K562 (cell line): ENCODE data around the gene KIR2DL3.

Source experiments
- BRD4 ChIP-seq: fragments of 200-600 bp; sonication (generic); IDR thresholded peaks from 2 replicates; pipeline ENCODE4 v1.6.1; 2017; ENCODE audit warnings: inconsistent platforms
- GTF2A2 ChIP-seq: IDR thresholded peaks from 2 replicates; pipeline ENCODE4 v1.6.1; 2016; ENCODE audit warnings: mild to moderate bottlenecking, missing genetic modification characterization, missing compliant biosample characterization
- MTF1 ChIP-seq: fragments of 250-450 bp; sonication (Bioruptor Pico); IDR thresholded peaks from 2 replicates; pipeline ENCODE4 v1.9.0; 2021; ENCODE audit warnings: moderate library complexity, mild to moderate bottlenecking, inconsistent platforms, borderline replicate concordance
- ZNF445 ChIP-seq: fragments of 250-450 bp; sonication (Bioruptor Pico); IDR thresholded peaks from 2 replicates; pipeline ENCODE4 v1.4.0; 2020; ENCODE audit warnings: low read depth, mild to moderate bottlenecking, moderate library complexity
- TF ChIP-seq, protein P1 (sequence below): sonication (generic); formaldehyde crosslinking; IDR thresholded peaks from 2 replicates; pipeline ENCODE4 v1.8.1; 2022; ENCODE audit warnings: missing genetic modification reagents
- TF ChIP-seq, protein P2 (sequence below): IDR thresholded peaks from 3 replicates; pipeline ENCODE4 v1.6.1; 2011; ENCODE audit warnings: borderline replicate concordance, mild to moderate bottlenecking, moderate library complexity; ENCODE audit not compliant: insufficient read length; ENCODE audit errors: extremely low read depth
- TF ChIP-seq, protein P3 (sequence below), 2 experiments: fragments of 450-650 bp; formaldehyde crosslinking in 1 of 2; IDR thresholded peaks; 2 replicates each; pipeline versions ENCODE4 v1.4.0 to v1.6.1; 2014 to 2020; ENCODE audit warnings: mild to moderate bottlenecking in 2 of 2, borderline replicate concordance in 1 of 2, low read depth in 1 of 2
- TF ChIP-seq, protein P4 (sequence below): sonication (generic); formaldehyde crosslinking; IDR thresholded peaks from 2 replicates; pipeline ENCODE4 v1.9.0; 2022; ENCODE audit warnings: mild to moderate bottlenecking, missing genetic modification reagents

DNA sequence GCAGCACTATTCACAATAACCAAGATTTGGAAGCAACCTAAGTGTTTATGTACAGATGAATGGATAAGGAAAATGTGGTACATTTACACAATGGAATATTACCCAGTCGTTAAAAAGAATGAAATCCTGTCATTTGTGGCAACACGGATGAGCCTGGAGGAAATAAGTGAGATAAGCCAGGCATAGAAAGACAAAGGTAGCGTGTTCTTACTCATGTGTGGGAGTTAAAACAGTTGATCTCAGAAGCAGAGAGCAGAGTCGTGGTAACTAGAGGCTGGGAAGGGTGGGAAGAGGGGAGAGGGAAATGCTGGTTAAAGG lies 46.1 kb upstream of the KIR2DL3 start:
- TF ChIP-seq GTF2A2 (no peak), ZNF445 (CRISPR knock-in tag) (no peak), BRD4 (no peak), MTF1 (CRISPR knock-in tag) (no peak)
- TF ChIP-seq, protein P1, sequence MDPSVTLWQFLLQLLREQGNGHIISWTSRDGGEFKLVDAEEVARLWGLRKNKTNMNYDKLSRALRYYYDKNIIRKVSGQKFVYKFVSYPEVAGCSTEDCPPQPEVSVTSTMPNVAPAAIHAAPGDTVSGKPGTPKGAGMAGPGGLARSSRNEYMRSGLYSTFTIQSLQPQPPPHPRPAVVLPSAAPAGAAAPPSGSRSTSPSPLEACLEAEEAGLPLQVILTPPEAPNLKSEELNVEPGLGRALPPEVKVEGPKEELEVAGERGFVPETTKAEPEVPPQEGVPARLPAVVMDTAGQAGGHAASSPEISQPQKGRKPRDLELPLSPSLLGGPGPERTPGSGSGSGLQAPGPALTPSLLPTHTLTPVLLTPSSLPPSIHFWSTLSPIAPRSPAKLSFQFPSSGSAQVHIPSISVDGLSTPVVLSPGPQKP (CRISPR knock-in tag), result no peak
- TF ChIP-seq, protein P2, sequence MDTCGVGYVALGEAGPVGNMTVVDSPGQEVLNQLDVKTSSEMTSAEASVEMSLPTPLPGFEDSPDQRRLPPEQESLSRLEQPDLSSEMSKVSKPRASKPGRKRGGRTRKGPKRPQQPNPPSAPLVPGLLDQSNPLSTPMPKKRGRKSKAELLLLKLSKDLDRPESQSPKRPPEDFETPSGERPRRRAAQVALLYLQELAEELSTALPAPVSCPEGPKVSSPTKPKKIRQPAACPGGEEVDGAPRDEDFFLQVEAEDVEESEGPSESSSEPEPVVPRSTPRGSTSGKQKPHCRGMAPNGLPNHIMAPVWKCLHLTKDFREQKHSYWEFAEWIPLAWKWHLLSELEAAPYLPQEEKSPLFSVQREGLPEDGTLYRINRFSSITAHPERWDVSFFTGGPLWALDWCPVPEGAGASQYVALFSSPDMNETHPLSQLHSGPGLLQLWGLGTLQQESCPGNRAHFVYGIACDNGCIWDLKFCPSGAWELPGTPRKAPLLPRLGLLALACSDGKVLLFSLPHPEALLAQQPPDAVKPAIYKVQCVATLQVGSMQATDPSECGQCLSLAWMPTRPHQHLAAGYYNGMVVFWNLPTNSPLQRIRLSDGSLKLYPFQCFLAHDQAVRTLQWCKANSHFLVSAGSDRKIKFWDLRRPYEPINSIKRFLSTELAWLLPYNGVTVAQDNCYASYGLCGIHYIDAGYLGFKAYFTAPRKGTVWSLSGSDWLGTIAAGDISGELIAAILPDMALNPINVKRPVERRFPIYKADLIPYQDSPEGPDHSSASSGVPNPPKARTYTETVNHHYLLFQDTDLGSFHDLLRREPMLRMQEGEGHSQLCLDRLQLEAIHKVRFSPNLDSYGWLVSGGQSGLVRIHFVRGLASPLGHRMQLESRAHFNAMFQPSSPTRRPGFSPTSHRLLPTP, result no peak
- TF ChIP-seq, protein P3, sequence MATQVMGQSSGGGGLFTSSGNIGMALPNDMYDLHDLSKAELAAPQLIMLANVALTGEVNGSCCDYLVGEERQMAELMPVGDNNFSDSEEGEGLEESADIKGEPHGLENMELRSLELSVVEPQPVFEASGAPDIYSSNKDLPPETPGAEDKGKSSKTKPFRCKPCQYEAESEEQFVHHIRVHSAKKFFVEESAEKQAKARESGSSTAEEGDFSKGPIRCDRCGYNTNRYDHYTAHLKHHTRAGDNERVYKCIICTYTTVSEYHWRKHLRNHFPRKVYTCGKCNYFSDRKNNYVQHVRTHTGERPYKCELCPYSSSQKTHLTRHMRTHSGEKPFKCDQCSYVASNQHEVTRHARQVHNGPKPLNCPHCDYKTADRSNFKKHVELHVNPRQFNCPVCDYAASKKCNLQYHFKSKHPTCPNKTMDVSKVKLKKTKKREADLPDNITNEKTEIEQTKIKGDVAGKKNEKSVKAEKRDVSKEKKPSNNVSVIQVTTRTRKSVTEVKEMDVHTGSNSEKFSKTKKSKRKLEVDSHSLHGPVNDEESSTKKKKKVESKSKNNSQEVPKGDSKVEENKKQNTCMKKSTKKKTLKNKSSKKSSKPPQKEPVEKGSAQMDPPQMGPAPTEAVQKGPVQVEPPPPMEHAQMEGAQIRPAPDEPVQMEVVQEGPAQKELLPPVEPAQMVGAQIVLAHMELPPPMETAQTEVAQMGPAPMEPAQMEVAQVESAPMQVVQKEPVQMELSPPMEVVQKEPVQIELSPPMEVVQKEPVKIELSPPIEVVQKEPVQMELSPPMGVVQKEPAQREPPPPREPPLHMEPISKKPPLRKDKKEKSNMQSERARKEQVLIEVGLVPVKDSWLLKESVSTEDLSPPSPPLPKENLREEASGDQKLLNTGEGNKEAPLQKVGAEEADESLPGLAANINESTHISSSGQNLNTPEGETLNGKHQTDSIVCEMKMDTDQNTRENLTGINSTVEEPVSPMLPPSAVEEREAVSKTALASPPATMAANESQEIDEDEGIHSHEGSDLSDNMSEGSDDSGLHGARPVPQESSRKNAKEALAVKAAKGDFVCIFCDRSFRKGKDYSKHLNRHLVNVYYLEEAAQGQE (IDR thresholded peaks at IDR 0.05; ENCODE audit: borderline replicate concordance), result no peak
- TF ChIP-seq, protein P3 (CRISPR knock-in tag; IDR thresholded peaks at IDR 0.05; ENCODE audit: low read depth), result no peak
- TF ChIP-seq, protein P4, sequence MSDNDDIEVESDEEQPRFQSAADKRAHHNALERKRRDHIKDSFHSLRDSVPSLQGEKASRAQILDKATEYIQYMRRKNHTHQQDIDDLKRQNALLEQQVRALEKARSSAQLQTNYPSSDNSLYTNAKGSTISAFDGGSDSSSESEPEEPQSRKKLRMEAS (CRISPR knock-in tag), result no peak
